BLaER1 treated with 17β-estradiol and CSF1 and Interleukin-3, amounts not matched to agents 10 nM and 100 nM (cell line): ENCODE measurements around the gene C16orf46.

ENCODE experiments used
- H3K27ac ChIP-seq, 11 experiments: shearing (Covaris generic); formaldehyde crosslinking; 2 replicates each; pipeline ENCODE4 v1.8.1; 2022
- H3K27me3 ChIP-seq, 11 experiments: shearing (Covaris generic); formaldehyde crosslinking; 2 replicates each; pipeline ENCODE4 v1.8.1; 2022
- H3K36me3 ChIP-seq, 11 experiments: shearing (Covaris generic); formaldehyde crosslinking; 2 replicates each; pipeline ENCODE4 v1.8.1; 2022
- H3K4me1 ChIP-seq, 10 experiments: shearing (Covaris generic); formaldehyde crosslinking; 2 replicates each; pipeline ENCODE4 v1.8.1; 2022
- H3K4me2 ChIP-seq, 11 experiments: shearing (Covaris generic); formaldehyde crosslinking; 2 replicates each; pipeline ENCODE4 v1.8.1; 2022
- H3K4me3 ChIP-seq, 10 experiments: shearing (Covaris generic); formaldehyde crosslinking; 2 replicates each; pipeline ENCODE4 v1.8.1; 2022
- H3K9ac ChIP-seq, 11 experiments: shearing (Covaris generic); formaldehyde crosslinking; 2 replicates each; pipeline ENCODE4 v1.8.1; 2022
- H3K9me3 ChIP-seq, 11 experiments: shearing (Covaris generic); formaldehyde crosslinking; replicated peaks in 1 of 11; 2 replicates each; pipeline ENCODE4 v1.8.1; 2022
- H4K20me1 ChIP-seq, 11 experiments: shearing (Covaris generic); formaldehyde crosslinking; 2 replicates each; pipeline ENCODE4 v1.8.1; 2022
- Cebpa-rat ChIP-seq, 11 experiments: shearing (Covaris generic); IDR thresholded peaks; 2 replicates each; pipeline ENCODE4 v1.8.1; 2022

Gene C16orf46

GRCh38 chr16:81106826-81107503 is 29.9 kb upstream of the C16orf46 start:
- Histone ChIP-seq H4K20me1 (no peaks in the 10 kb centered on the region), H3K27ac (no peak overlapping the region)

DNA sequence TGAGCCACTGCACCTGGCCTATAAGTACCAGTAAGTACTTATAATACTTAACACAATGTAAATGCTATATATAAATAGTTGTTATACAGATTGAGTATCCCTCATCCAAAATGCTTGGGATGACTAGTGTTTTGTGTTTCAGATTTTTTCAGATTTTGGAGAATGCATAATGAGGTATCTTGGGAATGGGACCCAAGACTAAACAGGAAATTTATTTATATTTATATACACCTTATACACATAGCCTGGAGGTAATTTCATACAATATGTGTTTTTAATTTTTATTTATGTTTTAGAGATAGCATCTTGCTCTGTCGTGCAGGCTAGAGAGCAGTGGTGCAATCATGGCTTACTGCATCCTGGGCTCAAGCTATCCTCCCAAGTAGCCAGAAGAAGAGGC is 28.9 kb upstream of the C16orf46 start:
- Histone ChIP-seq H3K36me3 (no peaks in the 10 kb centered on the region), H3K27ac (no peak overlapping the region), H3K4me3 (no peak overlapping the region), H3K4me2 (no peak overlapping the region), H3K9ac (no peak overlapping the region), H3K9me3 (no peaks in the 10 kb centered on the region), H3K4me1 (peaks cover 0 to 7% (median 0%) of the 10 kb centered on the region in 10 experiments; a peak in 2 of 20 replicates), H4K20me1 (no peaks in the 10 kb centered on the region), H3K27me3 (no peaks in the 10 kb centered on the region)
- TF ChIP-seq Cebpa-rat (IDR thresholded peaks at IDR 0.05) = no peak

More at GRCh38 chr16:81106826-81107503, 29.9 kb upstream of the C16orf46 start:
- H3K27me3 ChIP-seq = no peaks in the 10 kb centered on the region
- H3K4me1 ChIP-seq = peaks cover 0 to 7% (median 0%) of the 10 kb centered on the region in 10 experiments; a peak in 2 of 20 replicates
- H3K36me3 ChIP-seq = no peaks in the 10 kb centered on the region
- no peak overlapping the region for H3K9ac ChIP-seq
- H3K4me2 ChIP-seq = no peak overlapping the region
- no peaks in the 10 kb centered on the region for H3K9me3 ChIP-seq
- TF ChIP-seq Cebpa-rat (IDR thresholded peaks at IDR 0.05) = no peak
- no peak overlapping the region for H3K4me3 ChIP-seq

DNA sequence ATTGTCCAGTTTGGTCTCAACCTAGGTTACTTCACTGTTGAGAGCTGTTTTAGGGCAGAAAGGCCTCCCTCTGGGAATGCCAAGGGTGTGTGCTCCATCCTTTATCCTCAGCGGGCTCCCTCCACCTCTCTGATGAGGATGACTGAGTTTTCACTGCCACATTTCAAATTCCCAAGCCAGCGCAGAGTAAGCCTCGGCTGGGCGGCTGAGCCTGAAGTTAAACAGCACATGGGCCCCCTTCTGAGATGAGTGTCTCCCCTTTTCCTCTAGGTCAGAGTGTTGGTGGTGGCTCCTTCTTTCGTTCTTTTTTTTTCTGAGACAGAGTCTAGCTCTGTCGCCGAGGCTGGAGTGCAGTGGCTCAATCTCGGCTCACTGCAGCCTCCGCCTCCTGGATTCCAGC is 24.7 kb upstream of the C16orf46 start:
- H3K4me1 ChIP-seq = peaks cover 0 to 13% (median 4%) of the 10 kb centered on the region in 10 experiments; a peak in 5 of 20 replicates
- H3K27ac ChIP-seq = no peak overlapping the region
- H3K4me3 ChIP-seq = no peak overlapping the region
- TF ChIP-seq Cebpa-rat (IDR thresholded peaks at IDR 0.05) = no peak
- H3K9ac ChIP-seq = no peak overlapping the region
- H3K4me2 ChIP-seq = no peak overlapping the region
- no peaks in the 10 kb centered on the region for H4K20me1 ChIP-seq
- no peaks in the 10 kb centered on the region for H3K36me3 ChIP-seq
- no peaks in the 10 kb centered on the region for H3K9me3 ChIP-seq
- no peaks in the 10 kb centered on the region for H3K27me3 ChIP-seq

DNA sequence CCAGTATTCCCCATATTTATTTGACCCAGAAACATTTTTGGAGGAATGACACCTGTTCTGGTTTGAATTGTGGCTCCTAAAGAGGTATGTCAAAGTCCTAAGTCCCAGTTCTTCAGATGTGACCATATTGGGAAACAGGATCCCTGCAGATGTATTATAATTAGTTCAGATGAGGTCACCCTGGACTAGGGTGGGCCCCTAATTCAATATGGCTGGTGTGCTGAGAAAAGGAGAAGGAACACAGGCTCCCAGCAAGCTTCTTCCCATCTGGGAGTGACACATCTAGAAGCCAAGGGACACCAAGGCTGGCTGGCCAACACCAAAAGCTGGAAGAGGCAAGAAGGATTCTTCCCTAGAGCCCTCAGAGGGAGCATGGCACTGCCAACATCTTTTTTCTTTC is 22.9 kb upstream of the C16orf46 start:
- H4K20me1 ChIP-seq = no peaks in the 10 kb centered on the region
- no peaks in the 10 kb centered on the region for H3K27me3 ChIP-seq
- H3K9ac ChIP-seq = no peak overlapping the region
- H3K4me2 ChIP-seq = peak overlapping the region in 1 of 11 experiments; percentile 10; a peak in 1 of 22 replicates
- no peak for TF ChIP-seq Cebpa-rat (IDR thresholded peaks at IDR 0.05)
- H3K36me3 ChIP-seq = no peaks in the 10 kb centered on the region
- H3K4me3 ChIP-seq = no peak overlapping the region
- no peak overlapping the region for H3K27ac ChIP-seq
- peaks cover 4 to 22% (median 13%) of the 10 kb centered on the region in 10 experiments; a peak in 18 of 20 replicates for H3K4me1 ChIP-seq
- H3K9me3 ChIP-seq = no peaks in the 10 kb centered on the region

DNA sequence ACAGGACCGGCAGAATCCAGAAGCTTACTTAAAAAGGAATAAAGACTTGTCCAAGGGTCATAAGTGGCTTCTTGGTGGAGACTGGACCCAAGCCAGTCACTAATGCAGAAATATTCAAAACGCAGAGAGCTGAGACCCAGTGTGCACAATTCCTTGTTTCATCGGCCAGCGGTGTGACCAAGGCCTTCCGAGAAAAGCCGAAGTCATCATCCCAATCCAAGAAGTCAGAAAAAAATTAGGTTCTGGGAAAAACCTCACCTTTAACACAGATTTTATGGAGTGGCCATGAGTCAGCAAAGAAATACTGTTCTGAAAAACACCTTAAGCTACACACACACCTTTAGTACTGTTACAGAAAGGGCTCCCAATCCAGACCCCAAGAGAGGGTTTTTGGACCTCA is 20.2 kb upstream of the C16orf46 start:
- Histone ChIP-seq H4K20me1 (peaks cover 0 to 8% (median 0%) of the 10 kb centered on the region in 11 experiments; a peak in 2 of 22 replicates), H3K9ac (no peak overlapping the region), H3K4me3 (0 out of 20 replicates have a peak overlapping the region, but pooled peaks of 1 of the 10 experiments have one; percentile 86), H3K27me3 (no peaks in the 10 kb centered on the region), H3K9me3 (no peaks in the 10 kb centered on the region), H3K4me2 (peak overlapping the region in 3 of 11 experiments; percentile 44 to 65 (median 49); a peak in 5 of 22 replicates), H3K4me1 (peaks cover 13 to 31% (median 24%) of the 10 kb centered on the region in 10 experiments; a peak in 19 of 20 replicates), H3K27ac (no peak overlapping the region), H3K36me3 (peaks cover 0 to 8% (median 0%) of the 10 kb centered on the region in 11 experiments; a peak in 5 of 22 replicates)
- TF ChIP-seq Cebpa-rat (IDR thresholded peaks at IDR 0.05) = no peak

DNA sequence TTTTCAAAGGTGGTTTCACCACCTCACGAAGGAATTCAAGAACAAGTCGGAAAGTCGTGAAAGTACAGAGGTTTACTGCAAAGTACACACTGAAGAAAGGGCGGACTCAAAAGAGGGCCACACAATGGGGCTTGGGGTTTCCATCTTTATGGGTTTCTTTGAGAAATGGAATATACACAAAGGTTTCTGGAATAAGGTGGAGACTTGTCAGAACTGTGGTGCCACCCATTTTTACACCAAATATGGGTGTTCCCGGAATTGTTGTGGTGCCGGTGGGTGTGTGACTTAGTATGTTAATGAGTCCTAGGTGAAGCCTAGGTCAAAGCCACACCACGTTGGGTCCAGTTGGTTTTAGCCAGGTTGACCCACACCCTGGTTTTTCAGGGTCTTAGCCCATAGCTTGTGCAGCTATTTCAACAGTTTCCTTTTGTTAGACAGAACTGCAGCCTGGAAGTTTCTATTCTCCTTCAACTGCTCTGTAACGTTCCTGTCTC is 19.7 kb upstream of the C16orf46 start:
- Histone ChIP-seq H3K4me2 (peak overlapping the region; percentile 33 to 65 (median 49); a peak in 20 of 22 replicates), H3K27me3 (no peaks in the 10 kb centered on the region), H3K9me3 (no peaks in the 10 kb centered on the region), H4K20me1 (peaks cover 0 to 9% (median 0%) of the 10 kb centered on the region in 11 experiments; a peak in 2 of 22 replicates), H3K4me1 (peaks cover 13 to 31% (median 24%) of the 10 kb centered on the region in 10 experiments; a peak in 19 of 20 replicates), H3K4me3 (peak overlapping the region in 9 of 10 experiments; percentile 31 to 90 (median 82); a peak in 12 of 20 replicates), H3K36me3 (peaks cover 0 to 13% (median 0%) of the 10 kb centered on the region in 11 experiments; a peak in 5 of 22 replicates), H3K9ac (no peak overlapping the region), H3K27ac (0 out of 22 replicates have a peak overlapping the region, but pooled peaks of 2 of the 11 experiments have one; percentile 5 to 20)
- TF ChIP-seq Cebpa-rat (IDR thresholded peaks at IDR 0.05) = no peak

GRCh38 chr16:81095953-81096714 is 19.1 kb upstream of the C16orf46 start, which contains the start of gene GCSH:
GCSH (minus strand) TSS chr16:81096395; CDS start chr16:81096278, 117 bp downstream.
- H3K9ac ChIP-seq = peak within 1 kb of the TSS; percentile 77 to 90 (median 82)
- H4K20me1 ChIP-seq = peaks cover 0 to 9% (median 0%) of the 10 kb centered on the region in 11 experiments; a peak in 2 of 22 replicates
- no peaks in the 10 kb centered on the region for H3K9me3 ChIP-seq
- H3K27me3 ChIP-seq = no peaks in the 10 kb centered on the region
- peaks cover 0 to 16% (median 5%) of the 10 kb centered on the region in 11 experiments; a peak in 7 of 22 replicates for H3K36me3 ChIP-seq
- H3K27ac ChIP-seq = peak within 1 kb of the TSS in 10 of 11 experiments; percentile 6 to 85 (median 80); a peak in 20 of 22 replicates
- no peak for TF ChIP-seq Cebpa-rat (IDR thresholded peaks at IDR 0.05)
- H3K4me1 ChIP-seq = peaks cover 13 to 31% (median 24%) of the 10 kb centered on the region in 10 experiments; a peak in 19 of 20 replicates
- peak within 1 kb of the TSS; percentile 81 to 98 (median 93) for H3K4me2 ChIP-seq
- peak within 1 kb of the TSS; percentile 75 to 90 (median 86) for H3K4me3 ChIP-seq

DNA sequence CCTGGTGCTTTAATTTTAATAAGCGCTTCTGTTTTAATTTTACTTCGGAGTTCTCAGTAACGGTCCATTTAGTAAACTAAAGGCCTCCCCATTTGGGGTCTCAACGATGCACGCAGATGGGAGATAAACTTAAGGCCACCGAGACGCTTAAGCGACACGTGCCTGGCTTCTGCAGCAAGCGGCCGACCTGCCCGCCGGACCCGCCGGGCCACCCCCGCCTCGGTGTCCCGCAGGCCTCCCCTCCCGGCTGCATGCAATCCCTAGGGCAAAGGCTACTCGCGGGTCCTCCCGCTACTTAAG is 18.6 kb upstream of the C16orf46 start:
- H3K4me2 ChIP-seq = peak overlapping the region; percentile 81 to 98 (median 93)
- peaks cover 13 to 31% (median 24%) of the 10 kb centered on the region in 10 experiments; a peak in 19 of 20 replicates for H3K4me1 ChIP-seq
- H3K27ac ChIP-seq = peak overlapping the region in 10 of 11 experiments; percentile 6 to 85 (median 80); a peak in 19 of 22 replicates
- H3K4me3 ChIP-seq = peak overlapping the region; percentile 75 to 90 (median 86)
- H3K36me3 ChIP-seq = peaks cover 0 to 17% (median 7%) of the 10 kb centered on the region in 11 experiments; a peak in 10 of 22 replicates
- TF ChIP-seq Cebpa-rat (IDR thresholded peaks at IDR 0.05) = no peak
- peaks cover 0 to 9% (median 0%) of the 10 kb centered on the region in 11 experiments; a peak in 2 of 22 replicates for H4K20me1 ChIP-seq
- peak overlapping the region; percentile 77 to 90 (median 82) for H3K9ac ChIP-seq
- H3K9me3 ChIP-seq = no peaks in the 10 kb centered on the region
- no peaks in the 10 kb centered on the region for H3K27me3 ChIP-seq
